Measurements from ENCODE around the gene SHPK. TPM values are rescaled to one million over a fixed set of nuclear protein-coding genes. Genes with fewer than 3 reads are reported as not detected.

SHPK gene
- total RNA-seq, 2 donors from 2014 or later, result 8.5 to 13.6 TPM

DNA sequence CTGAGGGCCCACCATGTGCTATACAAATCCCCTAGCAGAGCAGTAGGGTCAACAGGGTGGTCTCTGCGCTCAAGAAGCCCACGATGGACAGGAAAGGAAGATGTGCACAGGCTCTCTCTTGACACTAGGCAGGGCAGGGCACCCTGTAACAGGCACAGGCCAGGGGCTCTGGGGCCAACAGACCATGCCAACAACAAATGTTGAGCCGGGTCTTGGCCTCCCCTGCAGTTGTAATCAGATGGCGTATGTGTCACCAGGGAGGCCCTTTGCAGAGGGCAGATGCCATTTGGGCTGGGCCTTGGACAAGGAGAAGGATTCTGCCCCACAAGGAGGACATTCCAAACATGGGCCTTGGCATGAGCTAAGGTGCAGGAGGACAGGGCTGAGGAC, 32.2 kb downstream of the SHPK start:
- peak overlapping the region; percentile 10 to 57 for H3K27ac Mint-ChIP-seq
- no peak for ATAC-seq
- no peaks in the 10 kb centered on the region for H3K9me3 Mint-ChIP-seq
- no peak for DNase-seq (ENCODE audit: low spot score in 2 of 2)
- no peaks in the 10 kb centered on the region for H3K36me3 Mint-ChIP-seq

DNA sequence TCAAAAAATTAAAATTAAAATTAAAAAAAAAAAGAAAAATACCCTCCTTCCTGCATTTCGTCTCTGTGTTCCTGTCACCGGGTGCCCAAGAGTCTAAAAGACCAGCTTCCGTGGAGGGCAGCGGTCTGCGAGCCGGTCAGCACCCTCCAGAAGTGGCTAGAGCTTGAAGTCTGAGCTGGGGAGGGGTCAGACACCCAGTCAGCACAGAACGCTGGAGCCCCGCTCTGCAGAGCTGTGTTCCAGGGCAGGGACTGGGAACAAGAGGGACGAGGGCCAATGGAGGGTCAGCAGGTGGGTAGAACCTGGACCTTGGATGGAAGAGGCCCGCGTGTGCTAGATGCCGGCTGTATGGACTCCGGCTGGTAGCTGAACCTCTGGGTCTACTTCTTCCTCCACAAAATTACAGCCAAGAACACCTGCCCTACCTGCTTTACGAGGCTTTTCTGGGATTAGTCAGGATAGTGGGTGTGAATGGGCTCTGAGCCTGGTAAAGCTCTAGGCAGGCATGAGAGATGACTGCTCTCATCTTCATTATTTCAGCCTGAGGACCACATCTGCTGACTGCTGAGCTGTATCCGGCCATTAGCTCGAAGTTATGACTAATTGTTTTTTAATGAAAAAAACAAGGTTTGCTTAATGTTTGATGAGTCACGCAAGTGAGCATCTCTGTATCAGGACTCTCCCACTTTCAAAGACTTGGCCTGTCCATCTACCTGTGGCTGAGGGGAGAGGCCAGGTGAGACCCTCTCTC, 32.8 kb downstream of the SHPK start:
- Mint-ChIP-seq H3K36me3 (no peaks in the 10 kb centered on the region), H3K27ac (peak overlapping the region; percentile 36 to 57), H3K9me3 (no peaks in the 10 kb centered on the region)
- no peak for DNase-seq (ENCODE audit: low spot score in 2 of 2)
- no peak for ATAC-seq

DNA sequence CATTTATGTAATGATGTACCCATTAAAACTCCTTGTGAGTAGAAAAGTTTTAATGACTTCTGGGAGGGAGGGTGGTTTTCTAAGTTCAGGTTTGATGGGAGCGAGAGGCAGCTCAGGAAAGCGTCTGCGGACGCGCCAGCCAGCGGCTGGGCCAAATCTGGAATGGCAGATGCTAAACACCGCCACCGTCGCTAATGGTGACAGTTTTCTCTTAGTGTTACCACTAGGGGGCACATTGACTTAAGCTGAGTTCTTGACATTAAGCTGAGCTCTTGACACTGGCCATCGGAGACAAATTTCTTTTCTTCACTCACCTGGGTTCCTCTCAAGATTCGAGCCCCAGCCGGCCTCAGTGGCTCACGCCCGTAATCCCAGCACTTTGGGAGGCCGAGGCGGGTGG, 33.6 kb downstream of the SHPK start:
- no peaks in the 10 kb centered on the region for H3K36me3 Mint-ChIP-seq
- no peak overlapping the region for H3K27ac Mint-ChIP-seq
- ATAC-seq (peak in 1 of 2 donors; percentile 56), DNase-seq (ENCODE audit: low spot score in 2 of 2) (peak in 1 of 2 donors; percentile 34)
- H3K9me3 Mint-ChIP-seq, result no peaks in the 10 kb centered on the region

DNA sequence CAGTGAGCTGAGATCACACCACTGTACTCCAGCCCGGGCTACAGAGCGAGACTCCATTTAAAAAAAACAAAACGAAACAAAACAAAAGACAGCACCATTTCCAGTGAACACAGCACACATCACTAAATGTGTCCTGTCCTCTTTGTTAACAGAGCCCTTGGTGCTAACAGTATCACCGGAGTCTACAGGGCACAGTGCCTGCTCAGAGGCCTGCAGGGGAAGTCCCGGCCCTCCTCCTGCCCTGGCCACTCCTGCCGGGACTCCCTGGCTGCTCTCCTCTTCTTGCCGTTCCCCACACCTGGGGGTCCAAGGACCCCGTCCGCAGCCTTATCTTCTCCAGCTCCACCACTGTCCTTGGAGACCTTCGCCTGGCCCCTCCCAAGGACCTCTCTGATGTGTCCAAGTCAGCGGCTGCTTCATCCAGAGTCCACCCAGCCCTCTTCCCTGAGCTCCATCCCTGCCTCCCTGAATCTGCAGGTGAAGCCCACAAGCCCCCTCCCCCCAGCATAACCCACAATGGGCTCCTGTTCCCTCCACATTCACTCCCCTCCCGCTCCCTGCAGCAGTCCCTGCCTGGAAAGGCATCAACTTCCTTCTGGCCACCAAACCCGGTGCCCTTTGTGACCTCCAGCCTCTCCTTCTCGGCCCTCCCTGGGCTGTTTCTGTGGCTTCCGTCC, 35.4 kb downstream of the SHPK start:
- DNase-seq (ENCODE audit: low spot score in 2 of 2) (no peak), ATAC-seq (no peak)
- Mint-ChIP-seq H3K27ac (peak overlapping the region in 1 of 2 donors; percentile 42), H3K36me3 (no peaks in the 10 kb centered on the region), H3K9me3 (no peaks in the 10 kb centered on the region)

DNA sequence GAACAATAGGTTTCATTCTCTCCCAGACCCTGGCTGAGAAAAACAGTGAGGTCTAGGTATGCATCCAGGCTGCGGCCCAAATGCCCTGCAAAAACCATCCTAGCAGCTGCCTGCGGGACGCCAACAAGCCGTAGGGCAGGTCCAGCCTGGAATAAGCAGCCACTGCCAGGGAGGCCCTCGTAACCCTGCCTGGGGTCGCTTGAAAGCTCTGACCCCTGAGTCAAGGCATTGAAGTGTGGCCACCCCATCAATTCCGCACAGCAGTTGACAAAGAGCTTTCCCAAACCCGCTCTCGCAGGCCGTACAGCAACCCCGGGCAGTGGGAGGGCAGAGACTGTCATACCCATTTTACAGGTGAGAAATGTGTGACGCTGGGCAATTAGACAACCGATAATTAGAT, 38.0 kb downstream of the SHPK start:
- H3K9me3 Mint-ChIP-seq, result no peaks in the 10 kb centered on the region
- no peak for ATAC-seq
- no peak overlapping the region for H3K27ac Mint-ChIP-seq
- no peaks in the 10 kb centered on the region for H3K36me3 Mint-ChIP-seq
- DNase-seq (ENCODE audit: low spot score in 2 of 2), result no peak

DNA sequence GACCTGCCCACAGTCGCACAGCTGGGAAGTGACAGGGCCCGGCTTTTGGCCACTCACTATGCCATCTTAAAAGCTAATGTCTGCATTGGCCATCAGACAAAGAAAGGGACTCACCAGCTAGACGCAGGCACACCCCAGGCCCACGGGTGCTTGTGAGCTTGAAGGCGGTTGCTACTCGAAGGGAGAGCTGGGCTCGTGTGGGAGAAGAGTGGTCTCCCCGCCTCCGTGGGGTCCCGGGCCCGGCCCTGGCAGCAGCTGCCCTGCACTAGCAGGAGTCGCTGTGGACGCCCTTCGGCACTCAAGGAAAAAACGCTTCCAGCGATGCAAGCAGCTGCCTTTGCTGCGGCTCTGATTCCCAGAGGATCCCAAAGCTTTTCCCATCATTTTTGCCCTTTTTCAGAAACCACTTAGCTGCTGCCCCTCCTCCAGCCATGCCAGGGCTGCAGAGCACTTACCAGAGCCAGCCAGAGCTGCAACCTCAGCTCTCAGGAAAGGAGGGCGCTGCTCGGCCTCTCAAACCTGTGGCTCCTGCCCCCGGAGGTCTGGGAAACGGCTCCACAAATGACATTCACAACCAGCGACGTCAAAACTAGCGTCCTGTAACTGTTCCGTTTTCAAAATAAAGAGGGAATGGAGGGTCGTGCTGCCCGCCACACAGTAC, 39.1 kb downstream of the SHPK start:
- H3K36me3 Mint-ChIP-seq, result no peaks in the 10 kb centered on the region
- no peak overlapping the region for H3K27ac Mint-ChIP-seq
- ATAC-seq (no peak), DNase-seq (ENCODE audit: low spot score in 2 of 2) (no peak)
- H3K9me3 Mint-ChIP-seq, result no peaks in the 10 kb centered on the region

DNA sequence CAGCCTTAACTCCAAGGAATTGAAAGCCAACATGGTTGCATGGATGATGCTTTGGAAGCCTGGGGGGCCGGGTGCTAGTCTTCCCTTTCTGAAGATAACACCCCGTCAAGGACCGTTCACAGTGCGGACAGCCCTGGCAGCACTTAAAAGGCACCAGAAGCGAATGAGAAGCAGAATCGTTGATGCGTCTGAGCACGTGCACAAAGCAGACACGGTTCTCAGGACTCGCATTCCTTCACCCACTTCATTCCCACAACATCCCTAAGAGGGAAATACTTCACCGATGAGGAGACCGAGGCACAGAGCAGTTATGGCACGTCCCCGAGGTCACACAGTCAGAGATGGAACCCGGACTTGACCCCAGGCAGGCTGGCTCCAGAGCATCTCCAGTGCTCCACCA, 41.1 kb downstream of the SHPK start:
- Mint-ChIP-seq H3K27ac (no peak overlapping the region), H3K9me3 (no peaks in the 10 kb centered on the region), H3K36me3 (peaks cover 0 to under 1% of the 10 kb centered on the region in 2 donors)
- DNase-seq (ENCODE audit: low spot score in 2 of 2) (no peak), ATAC-seq (no peak)

DNA sequence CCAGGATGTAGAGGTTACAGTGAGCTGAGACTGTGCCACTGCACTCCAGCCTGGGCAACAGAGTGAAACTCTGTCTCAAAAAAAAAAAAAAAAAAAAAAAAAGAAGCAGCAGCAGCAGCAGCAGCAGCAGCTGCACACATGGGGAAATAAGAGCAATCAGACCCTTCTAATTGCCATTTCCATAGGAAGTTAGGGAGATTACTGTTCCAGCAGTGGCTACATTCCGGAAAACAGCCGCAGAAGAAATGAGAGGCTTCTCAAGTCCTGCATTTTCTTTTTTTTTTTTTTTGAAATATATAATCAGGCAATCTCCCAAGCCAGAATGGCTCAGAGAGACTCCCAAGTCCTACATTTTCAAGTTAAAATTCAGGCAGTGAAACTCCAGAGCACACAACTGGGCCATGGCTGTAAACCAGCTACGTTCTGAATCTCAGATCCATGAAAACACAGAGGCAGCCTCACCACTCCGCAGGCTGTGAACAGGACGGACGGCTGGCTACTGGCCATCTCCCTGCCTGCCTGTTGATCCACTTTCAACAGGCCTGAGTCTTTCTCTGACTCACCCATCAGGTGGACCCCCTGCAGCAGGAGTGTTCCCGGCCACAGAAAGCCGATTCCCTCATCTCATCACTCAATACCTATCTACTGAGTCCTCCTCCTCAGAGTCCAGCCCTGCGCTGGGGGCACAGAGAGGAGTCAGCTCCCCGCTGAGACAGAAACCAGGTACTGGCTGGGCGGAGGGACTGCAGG, 41.8 kb downstream of the SHPK start:
- DNase-seq (ENCODE audit: low spot score in 2 of 2) (no peak), ATAC-seq (no peak)
- H3K27ac Mint-ChIP-seq, result peak overlapping the region in 1 of 2 donors; percentile 61
- peaks cover 0 to 5% of the 10 kb centered on the region in 2 donors for H3K36me3 Mint-ChIP-seq
- H3K9me3 Mint-ChIP-seq, result no peaks in the 10 kb centered on the region

DNA sequence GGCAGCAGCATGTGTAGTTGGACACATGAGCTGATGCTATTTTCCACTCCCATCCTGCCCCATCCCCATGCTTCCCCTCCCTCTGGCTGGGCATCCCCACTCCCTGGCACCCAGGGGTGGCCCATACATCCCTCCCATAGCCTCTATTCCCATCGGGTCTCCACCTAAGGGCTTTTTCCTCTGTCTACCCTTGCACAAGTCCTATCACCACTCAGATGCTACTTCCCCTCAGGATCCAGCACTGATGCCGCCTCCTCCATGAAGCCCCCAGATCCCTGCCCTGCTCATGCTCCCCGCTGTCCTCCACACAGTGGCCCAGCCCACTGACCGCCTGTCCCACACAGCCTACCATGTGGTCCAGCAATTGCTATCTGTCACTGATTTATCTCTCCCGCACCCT, 42.7 kb downstream of the SHPK start:
- no peak for DNase-seq (ENCODE audit: low spot score in 2 of 2)
- ATAC-seq, result no peak
- Mint-ChIP-seq H3K9me3 (no peaks in the 10 kb centered on the region), H3K27ac (peak overlapping the region in 1 of 2 donors; percentile 70), H3K36me3 (peaks cover 0 to 5% of the 10 kb centered on the region in 2 donors)

DNA sequence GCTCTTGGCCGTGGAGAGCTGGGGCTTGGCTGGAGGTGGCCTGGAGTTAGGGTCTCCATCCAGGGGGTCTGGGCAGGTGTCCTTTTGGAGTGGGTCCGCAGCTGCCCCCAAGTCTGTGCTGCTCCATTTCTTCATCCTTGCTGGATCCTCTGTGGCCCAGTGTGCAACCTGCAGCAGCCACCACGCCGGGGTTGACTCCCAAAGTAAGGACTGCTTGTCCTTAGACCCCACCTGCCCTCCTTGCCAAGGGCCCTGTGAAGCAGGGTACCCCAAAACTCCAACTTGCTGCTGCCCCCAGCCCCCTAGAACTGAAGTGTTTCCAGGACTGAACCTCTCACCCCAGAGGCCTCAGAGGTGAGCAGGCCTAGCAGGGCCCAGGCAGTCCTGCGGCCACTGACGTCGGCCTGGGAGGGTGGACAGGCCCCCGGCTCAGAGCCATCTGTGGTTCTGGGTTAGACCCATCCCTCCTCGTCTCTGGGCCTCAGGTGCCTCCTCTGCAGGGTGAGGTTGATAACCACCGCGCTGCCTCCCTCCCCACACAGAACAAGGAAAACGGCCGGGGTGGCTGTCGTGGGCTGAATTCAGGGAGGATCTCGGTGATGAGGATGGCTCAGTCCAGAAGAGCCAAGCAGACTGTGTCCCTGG, 43.7 kb downstream of the SHPK start:
- H3K27ac Mint-ChIP-seq, result no peak overlapping the region
- H3K9me3 Mint-ChIP-seq, result no peaks in the 10 kb centered on the region
- DNase-seq (ENCODE audit: low spot score in 2 of 2) (no peak), ATAC-seq (no peak)
- peaks cover 0 to 5% of the 10 kb centered on the region in 2 donors for H3K36me3 Mint-ChIP-seq

DNA sequence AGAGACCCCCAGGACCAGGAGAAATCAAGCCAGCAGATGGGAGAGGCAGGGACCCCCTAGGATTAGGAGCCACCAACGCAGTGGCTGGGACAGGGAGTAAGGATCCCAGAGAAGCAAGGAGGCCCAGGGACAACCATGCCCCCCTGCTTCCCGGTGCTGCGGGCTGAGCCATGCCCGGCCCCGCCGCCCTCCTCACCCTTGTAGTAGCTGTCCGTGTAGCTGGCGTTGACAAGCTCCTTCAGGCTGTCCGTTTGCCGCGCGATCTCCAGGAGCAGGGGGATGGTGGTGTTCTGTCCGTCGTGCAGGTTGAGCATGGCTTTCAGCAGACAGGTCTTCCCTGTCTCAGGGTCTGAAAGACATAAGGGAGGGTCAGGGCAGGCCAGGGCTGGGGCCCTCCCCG, 45.3 kb downstream of the SHPK start:
- Mint-ChIP-seq H3K27ac (no peak overlapping the region), H3K36me3 (peaks cover 0 to 5% of the 10 kb centered on the region in 2 donors), H3K9me3 (no peaks in the 10 kb centered on the region)
- ATAC-seq (no peak), DNase-seq (ENCODE audit: low spot score in 2 of 2) (no peak)

DNA sequence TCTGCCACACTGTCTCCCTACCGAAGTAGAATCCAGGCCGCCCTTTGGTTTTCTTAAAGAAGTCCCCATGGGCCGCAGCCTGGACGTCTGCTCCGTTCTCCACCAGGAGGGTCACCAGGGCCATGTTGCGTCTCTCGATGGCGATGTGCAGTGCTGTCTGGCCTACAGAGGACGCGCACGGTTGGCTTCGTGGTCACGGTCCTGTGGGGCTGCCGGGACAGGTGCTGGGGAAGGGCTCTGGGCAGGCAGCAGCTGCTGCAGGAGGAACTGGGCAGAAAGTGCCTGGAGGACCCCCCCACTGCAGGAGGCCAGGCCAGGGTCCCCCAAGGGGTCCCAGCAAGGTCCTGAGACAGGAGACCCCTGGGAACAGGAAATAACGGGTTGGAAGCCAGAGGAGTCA, 45.8 kb downstream of the SHPK start:
- Mint-ChIP-seq H3K27ac (no peak overlapping the region), H3K36me3 (peaks cover 0 to 5% of the 10 kb centered on the region in 2 donors), H3K9me3 (no peaks in the 10 kb centered on the region)
- ATAC-seq (no peak), DNase-seq (ENCODE audit: low spot score in 2 of 2) (no peak)

DNA sequence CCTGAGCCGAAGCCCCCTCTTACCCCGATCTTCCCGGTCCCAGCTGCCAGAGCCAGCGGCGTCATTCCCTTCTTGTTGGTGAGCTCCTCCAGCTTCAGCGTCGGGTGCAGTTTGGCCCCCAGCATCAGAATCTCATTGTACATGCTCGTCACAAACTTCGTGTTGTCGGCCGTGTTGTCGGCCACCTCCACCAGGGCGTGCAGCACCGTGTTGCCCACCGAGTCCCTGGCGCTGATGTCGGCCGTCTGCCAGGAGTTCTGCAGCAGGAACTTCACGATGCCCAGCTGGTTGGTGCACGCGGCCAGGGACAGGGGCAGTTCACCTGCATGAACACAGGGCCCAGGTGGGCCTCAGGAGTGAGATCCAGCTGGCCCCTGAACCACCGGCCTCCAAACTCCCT, 46.3 kb downstream of the SHPK start:
- H3K27ac Mint-ChIP-seq, result no peak overlapping the region
- peaks cover 0 to 5% of the 10 kb centered on the region in 2 donors for H3K36me3 Mint-ChIP-seq
- no peak for DNase-seq (ENCODE audit: low spot score in 2 of 2)
- H3K9me3 Mint-ChIP-seq, result no peaks in the 10 kb centered on the region
- no peak for ATAC-seq

DNA sequence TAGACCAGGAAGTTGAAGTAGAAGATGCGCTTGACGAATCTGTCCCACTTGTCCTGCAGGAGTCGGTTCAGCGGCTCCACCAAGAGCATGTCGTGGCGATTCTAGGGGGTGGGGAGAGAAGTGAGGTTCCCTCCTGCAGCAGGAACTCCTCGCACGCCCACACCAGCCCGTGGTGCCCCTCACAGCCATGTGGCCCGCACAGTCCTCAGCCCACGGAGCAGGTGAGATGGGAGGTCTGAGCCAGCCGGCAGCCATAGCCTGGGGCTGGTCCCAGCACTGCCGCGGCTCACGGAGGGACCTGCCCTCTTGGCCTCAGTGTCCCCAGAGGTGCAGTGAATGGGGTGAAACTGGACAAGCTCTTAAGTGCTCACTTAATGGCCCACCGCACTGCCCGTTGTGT, 50.2 kb downstream of the SHPK start:
- no peaks in the 10 kb centered on the region for H3K9me3 Mint-ChIP-seq
- DNase-seq (ENCODE audit: low spot score in 2 of 2) (no peak), ATAC-seq (no peak)
- H3K27ac Mint-ChIP-seq, result no peak overlapping the region
- H3K36me3 Mint-ChIP-seq, result peaks cover 0 to 5% of the 10 kb centered on the region in 2 donors

DNA sequence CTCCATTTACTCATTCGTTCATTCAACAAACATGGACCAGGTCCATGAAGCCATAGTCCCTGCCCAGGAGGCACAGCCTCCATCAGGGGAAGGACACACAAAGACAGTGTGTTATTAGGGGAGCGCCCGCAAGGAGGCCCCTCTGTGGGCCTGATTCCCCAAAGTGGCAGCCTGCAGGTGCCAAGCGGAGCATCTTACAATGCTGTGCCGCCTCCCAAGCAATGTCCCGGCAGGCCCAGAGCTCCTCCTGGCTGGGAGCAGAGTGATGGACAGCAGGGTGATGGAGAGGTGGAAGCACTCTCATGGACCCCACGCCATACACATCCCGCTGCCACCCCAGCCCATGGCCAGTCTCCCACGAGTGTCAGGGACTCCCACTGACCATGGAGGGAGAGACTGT, 52.6 kb downstream of the SHPK start:
- no peak for ATAC-seq
- Mint-ChIP-seq H3K27ac (no peak overlapping the region), H3K9me3 (no peaks in the 10 kb centered on the region), H3K36me3 (no peaks in the 10 kb centered on the region)
- DNase-seq (ENCODE audit: low spot score in 2 of 2), result no peak

DNA sequence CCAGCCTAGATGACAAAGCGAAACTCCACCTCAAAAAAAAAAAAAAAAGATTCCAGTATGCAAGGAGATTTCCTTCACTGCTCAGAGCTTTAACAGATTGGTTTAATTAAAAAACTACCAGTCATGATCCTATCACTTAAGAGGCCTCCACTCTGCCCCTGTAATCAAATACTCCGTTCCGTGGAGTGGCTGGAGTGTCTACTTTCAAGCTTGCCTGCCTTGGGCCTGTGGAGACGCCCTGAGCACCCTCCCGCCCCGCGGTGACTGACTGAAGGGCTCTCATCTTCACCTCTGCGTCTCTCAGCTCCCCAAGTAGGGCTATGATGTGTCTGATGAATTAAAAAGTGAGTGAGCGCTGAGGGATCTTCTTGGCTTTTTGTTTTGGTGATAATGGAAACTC, 53.1 kb downstream of the SHPK start:
- H3K36me3 Mint-ChIP-seq, result no peaks in the 10 kb centered on the region
- ATAC-seq, result no peak

More for the DNA sequence above, 53.1 kb downstream of the SHPK start:
- Mint-ChIP-seq H3K9me3 (no peaks in the 10 kb centered on the region), H3K27ac (no peak overlapping the region)
- DNase-seq (ENCODE audit: low spot score in 2 of 2), result no peak

Measured in activated naive CD4-positive, alpha-beta T cell treated with anti-CD3 and anti-CD28 coated beads, Interleukin-2, amount 50 U/mL, for 72 hours (primary cell).